ENCODE results near the gene ACTL6B.
A peak's percentile ranks its signal among the peaks of the same experiment; 100 is the strongest.
"Not testable (repeated sequence)": the region's sequence is repeated elsewhere in the genome, so short reads cannot be mapped to it uniquely, and the experiment has no call there.

ACTL6B gene

DNA sequence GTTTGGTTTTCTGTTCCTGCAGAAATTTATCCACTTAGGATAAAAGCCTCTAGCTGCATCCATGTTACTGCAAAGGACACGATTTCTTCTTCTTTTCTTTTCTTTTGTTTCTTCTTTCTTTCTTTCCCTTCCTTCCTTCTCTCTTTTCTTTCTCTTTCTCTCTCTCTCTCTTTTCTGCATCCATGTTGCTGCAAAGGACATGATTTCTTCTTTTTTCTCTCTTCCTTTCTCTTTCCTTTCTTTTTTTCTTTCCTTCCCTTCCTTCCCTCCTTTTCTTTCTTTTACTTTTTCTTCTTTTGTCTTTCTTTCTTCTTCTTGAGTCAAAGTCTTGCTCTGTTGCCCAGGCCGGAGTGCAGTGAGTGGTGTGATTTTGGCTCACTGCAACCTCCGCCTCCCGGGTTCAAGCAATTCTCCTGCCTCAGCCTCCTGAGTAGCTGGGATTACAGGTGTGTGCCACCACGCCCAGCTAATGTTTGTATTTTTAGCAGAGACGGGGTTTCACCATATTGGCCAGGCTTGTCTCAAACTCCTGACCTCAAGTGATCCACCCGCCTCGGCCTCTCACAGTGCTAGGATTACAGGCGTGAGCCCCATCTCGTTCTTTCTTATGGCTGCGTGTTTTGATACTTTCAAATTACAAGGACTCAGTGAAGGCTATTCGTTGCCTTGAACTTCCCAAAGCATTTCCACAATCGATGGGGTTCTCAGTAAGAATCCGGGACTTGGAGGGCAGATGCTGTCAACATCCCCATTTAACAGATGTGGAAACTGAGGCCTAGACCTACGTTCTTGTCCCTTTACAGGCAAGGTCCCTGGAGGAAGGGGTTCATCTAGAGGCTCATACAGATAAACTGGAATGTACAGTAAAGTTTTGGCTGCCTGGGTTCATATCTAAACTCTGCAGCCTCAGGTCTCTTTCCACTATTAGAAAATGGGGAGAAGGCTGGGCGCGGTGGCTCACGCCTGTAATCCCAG is 15.4 kb upstream of the ACTL6B start:
- no peak for DNase-seq (ENCODE audit: low read depth)

DNA sequence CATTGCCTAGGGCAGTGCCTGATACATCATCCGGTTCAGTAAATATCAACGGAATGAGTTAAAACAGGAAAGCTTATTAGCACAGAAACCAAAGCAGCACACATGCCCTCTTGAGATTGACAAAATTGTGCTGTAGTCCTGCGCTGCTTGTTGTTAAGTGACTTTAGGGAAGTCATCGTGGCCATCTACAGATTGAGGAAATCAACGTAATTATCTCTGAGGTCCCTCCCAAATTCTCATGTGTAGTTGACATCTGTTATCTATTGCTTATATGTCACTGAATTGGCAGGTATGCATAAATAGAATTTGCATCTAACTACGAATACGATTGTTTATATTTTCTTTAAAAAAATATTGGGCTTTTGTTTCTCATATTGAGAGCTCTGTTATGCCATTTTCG is 13.8 kb upstream of the ACTL6B start:
- no peak for DNase-seq (ENCODE audit: low read depth)

DNA sequence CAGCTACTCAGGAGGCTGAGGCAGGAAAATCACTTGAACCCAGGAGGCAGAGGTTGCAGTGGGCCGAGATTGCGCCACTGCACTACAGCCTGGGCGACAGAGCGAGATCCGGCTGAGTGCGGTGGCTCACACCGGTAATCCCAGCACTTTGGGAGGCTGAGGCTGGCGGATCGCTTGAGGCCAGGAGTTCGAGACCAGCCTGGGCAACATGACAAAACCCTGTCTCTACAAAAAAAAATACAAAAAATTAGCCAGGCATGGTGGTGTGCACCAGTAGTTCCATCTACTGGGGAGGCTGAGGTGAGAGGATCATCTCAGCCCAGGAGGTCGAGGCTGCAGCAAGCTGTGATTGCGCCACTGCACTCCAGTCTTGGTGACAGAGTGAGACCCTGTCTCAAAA is 12.9 kb upstream of the ACTL6B start:
- not testable (repeated sequence) for DNase-seq (ENCODE audit: low read depth)

DNA sequence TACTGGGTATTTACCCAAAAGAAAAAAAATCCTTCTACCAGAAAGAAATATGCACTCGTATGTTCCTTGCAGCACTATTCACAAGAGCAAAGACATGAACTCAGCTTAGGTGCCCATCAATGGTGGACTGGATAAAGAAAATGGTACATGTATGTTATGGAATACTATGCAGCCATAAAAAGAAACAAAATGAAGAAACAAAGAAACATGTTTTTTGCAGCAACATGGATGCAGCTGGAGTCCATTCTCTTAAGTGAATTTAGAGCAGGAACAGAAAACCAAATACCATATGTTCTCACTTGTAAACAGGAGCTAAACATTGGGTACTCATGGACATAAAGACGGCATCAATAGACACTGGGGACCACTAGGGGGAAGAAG is 11.8 kb upstream of the ACTL6B start:
- DNase-seq (ENCODE audit: low read depth): no peak

DNA sequence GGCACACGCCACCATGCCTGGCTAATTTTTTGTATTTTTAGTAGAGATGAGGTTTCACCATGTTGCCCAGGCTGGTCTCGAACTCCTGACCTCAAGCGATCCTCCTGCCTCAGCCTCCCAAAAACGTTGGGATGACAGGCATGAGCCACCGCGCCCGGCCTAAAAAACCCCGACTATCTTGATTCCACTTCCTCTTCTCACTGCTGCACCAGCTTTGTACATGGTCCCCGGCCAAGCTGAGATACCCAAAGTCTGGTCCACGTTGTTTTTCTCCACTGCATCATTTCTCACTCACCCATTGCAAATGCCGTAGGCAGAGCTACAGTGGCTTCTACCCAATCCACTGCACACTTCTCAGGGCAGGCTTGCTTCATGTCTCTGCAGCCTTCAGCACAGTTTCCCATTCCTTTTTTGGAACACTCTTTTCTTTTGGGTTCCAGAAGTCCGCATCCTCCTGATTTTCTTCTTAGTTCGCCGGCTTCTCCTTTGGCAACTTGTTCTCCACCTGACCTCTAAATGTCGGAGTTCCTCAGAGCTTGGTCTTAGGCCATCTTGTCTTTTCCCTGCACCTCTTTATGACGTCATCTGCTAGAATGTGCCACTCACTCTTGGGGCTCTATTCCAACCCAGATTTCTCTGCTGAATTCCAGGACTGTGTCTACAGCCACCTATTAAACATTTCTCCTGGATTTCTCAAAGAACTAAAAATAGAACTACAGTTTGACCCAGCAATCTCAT is 11.3 kb upstream of the ACTL6B start:
- DNase-seq (ENCODE audit: low read depth): no peak

DNA sequence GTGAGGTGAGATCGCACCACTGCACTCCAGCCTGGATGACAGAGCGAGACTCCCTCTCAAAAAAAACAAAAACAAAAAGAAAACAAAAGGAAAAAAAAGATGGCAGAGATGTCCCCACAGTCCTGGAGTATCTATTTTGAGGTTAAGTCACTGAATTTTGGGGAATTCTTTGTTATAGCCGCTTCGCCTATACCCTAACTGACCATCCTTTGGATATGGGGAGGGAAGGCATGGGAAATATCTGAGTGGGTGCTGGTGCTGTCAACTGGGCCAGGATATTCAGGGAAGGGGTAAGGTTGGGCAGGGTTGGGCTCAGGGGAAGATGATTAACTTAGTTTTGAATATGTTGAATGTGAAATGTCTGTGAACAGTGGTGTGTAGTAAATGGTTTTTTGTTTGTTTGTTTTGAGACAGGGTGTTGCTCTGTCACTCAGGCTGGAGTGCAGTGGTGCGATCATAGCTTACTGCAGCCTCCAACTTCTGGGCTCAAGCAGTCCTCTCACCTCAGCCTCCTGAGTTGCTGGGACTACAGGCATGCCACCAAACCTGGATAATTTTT is 9.0 kb upstream of the ACTL6B start:
- no peak for DNase-seq (ENCODE audit: low read depth)

DNA sequence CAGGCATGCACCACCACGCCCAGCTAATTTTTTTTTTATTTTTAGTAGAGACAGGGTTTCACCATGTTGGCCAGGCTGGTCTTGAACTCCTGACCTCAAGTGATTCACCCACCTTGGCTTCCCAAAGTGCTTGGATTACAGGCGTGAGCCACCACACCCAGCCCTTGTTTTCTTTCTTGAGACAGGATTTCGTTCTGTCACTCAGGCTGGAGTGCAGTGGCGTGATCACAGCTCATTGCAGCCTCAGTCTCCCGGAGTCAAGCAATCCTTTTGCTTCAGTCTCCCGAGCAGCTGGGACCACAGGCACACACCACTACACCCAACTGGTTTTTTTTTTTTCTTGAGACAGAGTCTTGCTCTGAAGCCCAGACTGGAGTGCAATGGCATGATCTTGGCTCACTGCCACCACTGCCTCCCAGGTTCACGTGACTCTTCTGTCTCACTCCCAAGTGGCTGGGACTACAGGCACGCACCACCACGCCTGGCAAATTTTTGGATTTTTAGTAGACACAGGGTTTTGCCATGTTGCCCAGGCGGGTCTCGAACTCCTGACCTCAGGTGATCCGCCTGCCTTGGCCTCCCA is 6.0 kb upstream of the ACTL6B start:
- DNase-seq (ENCODE audit: low read depth): not testable (repeated sequence)

DNA sequence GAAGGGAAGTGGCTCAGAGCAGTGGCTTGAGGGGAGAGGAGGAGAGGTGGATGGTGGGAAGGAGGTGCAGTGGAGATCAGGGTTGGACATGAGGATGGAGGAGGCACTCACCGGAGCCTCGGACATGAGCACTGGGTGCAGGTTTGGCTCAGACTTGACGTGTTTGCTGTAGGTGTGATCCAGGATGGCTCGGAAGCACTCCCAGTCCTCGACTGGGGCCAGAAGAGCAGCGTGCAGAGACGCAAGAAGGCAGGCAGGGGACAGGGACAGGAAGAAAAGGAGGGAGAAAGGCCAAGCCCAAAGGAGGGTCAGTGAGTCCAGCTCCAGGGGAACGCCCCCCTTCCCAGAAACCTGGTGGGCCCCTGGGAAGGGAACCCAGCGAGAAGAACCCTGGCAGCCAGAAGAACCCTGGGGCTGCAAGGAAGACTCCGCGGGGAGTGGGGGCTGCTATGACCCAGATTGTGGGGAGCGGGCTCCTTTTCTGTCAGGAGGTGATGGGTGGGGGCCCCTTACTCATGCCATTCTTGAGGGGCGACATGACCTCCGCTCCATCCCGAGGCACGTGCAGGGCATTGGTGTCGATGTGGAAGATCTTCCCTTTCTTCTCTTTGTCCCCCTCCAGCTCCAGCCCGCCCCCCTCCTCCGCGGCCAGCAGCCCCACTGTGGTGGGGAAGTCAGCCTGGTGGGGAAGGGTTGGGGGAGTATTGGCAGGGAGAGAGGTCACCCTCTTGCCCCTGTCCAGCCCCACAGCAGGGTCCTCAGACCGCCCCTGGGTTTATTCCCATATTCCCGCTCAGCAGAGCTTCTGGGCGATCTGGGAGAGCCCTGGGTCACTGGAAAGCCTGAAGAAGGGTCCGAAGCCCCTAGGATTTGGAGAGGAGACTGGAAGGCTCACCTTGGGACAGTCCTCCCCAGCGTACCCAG is 1.1 kb downstream of the ACTL6B start:
- no peak for DNase-seq (ENCODE audit: low read depth)

DNA sequence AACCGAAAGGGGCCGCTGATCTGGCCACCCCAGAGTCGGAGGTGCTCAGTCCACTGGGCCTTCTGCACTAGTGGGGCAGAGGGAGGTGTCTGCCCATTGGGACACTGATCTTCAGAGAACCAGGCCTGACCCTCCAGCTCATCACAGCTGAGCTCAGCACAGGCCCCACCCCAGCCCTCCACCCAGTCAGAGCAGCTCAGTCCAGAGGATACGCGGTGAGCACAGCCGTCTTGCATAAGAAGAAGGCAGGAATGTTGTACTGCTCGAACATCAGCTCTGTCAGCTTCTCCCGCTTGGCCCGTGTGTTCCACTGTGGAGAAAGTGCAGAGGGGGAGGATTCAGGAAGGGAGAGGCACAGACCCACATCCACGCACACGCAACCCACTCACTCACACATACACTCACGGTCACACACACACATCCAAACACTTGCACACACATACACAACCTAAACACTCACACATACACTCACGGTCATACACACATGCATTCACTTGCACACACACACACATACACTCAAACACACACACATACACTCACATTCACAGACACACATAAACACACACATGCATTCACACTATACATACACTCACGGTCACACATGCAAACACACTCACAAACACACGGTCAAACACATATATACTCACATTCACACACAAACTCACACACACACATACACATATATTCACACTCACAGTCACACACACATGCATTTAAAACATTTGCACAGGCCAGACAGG is 6.3 kb downstream of the ACTL6B start:
- no peak for DNase-seq (ENCODE audit: low read depth)

DNA sequence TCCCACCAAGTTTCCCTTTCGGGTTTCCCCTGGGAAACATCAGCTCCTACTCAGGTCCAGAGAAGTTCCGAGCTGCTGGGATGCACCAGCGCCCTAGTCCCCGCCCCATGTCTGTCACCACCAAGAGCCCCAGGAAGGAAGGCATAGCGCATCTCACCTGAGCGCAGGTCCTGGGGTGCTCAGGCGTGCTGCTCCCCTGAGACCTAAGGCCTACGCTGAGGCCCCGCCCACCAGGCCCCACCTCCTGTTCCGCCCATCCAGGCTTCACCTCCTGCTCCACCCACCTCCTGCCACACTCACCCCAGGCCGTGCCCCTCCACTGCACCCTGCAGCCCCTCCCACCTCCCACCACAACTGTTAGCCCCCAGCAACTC is 13.7 kb downstream of the ACTL6B start:
- no peak for DNase-seq (ENCODE audit: low read depth)

DNA sequence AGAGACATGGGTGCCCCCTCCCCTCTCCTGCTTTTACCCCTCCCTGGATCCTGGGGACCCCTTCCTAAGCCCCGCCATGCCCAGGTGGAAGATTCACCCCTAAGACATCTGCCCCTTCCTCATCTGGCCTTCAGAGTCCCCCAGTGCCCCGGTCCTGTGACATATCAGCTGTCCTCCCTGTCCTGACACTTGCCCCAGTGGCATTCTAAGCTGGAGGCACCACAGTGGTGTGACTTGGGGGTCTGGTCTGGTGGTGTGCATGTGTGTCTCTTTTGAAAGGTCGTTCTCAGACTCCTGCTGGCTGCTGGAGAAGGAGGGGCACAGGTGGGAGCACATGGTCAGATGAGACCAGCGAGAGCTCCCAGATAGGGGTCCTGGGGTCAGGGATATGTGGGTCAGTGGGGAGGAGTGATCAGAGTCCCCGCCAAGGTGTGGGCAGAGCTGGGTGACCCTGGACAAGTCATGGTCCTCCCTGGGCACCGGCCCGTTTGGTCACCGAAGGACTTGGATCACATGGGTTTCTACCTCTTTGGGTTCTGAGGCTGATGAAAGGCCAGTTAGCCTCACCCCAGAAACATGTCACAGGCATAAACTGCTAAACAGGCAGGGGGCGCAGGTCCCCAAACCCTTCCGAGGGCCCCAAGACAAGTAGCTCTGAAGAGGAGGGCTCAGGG is 14.3 kb downstream of the ACTL6B start:
- no peak for DNase-seq (ENCODE audit: low read depth)

DNA sequence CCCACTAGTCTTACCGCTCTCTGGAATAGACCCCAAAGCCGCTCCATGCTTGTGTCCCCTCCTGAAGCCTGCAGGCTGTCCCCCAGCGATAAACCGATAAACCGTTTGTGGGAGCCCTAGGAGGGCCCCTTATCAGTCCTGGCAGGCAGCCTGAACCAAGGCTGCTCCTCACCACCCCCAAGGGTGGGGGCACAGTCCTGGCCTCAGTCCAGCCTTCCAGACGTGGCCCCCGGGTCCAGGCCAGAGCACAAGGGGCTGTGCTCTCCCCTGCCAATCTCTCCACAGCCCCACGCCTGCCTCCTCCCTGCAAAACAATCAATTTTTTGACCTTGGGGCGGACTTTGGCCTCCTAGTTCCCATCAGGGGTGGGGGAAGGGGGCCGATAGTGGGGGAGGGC is 14.8 kb downstream of the ACTL6B start, which contains the start of gene TFR2:
TFR2 (minus strand) TSS at position 90 of the 397 bp plus-strand sequence; CDS start at position 47, 43 bp downstream.
- DNase-seq (ENCODE audit: low read depth): no peak

DNA sequence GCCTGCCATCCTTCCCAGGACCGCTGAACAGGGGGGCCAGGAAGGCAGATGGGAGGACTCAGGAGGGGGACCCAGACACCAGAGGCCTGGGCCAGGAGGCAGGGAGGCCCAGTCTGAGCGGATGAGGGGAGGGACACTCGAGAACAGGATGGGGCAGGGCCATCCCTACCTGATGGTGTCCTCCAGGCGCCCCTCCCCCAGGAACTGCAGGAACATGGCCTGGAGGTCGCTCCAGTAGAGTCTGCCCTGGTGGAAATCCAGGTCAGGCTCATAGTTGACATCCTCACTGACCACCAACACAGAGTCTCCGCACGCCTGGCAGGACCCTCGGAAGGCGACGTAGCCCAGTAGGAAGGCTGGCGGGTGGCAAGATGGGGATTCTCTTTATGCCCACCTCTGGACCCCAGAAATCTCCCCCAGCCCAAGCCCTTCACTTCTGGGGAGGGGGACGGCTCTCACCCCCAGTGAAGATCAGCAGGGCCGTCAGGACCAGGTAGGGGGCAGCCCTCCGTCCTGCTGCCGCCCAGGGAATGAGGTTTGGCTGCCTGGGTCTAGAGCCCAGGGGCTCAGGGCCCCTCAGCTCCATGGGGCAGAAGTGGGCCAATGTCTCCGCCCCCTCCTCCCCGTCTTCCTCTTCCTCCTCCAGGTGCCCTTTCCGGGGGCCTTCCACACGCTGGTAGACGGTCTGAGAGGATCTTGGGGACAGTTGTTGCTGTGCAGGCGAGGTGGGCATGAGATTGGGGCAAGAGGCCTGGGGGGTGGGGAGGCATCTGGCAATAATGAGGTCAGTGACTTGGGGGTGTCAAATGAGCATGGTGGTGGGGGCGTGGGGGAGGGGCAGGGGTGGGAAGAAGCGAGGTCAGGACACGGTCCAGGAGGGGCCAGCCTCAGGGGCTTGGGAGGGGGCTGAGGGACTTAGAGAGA is 15.5 kb downstream of the ACTL6B start:
- DNase-seq (ENCODE audit: low read depth): no peak

DNA sequence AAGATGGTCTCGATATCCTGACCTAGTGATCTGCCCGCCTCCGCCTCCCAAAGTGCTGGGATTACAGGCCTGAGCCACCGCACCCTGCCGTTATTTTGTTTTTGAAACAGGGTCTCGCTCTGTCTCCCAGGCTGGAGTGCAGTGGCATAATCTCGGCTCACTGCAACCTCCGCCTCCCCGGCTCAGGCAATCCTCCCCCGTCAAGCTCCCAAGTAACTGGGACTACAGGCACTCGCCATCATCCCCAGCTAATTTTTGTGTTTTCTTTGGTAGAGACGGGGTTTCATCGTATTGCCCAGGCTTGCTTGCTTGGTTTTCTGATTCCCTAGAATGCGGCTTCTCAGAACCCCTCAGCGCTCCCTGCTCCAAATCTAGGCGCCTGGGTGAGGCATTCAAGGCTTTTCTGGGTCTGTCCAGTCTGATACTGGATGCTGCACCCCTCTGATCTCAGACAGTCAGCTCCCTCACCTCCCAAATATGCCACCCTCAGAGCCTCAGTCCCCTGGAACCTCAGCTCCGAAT is 16.2 kb downstream of the ACTL6B start:
- DNase-seq (ENCODE audit: low read depth): no peak

DNA sequence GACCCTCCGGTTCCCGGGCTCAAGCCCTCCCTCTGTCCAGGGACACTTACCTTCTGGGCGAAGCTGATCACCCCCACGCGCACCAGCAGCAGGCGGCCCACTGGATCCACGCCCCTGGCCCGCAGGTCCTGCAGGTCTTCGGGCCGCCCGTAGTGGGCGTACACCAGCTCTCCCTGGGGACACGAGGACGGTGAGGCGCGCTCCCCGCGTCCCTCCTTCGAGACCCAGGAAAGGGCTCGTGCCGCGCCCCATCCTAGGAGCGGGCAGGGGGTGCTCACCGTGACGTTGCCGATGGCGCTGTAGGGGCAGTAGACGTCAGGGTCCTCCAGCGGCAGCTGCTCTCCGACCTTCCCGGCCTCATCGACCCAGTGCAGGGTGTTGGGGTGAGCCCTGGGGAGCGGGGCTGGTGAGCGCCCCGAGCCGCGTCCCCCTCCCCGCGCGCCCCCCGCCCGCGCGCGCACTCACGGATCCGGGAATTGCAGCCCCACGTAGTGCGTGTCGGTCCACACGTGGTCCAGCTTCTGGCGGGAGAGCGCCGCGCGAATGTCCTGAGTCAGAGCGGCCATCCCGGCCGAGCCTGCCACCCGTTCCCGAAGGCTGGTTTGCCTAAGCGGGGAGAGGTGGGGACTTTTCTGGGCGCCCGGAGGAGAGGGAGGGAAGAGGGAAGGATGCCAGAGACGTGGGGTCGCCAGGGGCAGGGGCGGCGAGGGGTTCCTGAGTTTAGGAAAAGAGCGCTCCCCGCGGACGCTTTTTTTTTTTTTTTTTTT is 23.1 kb downstream of the ACTL6B start:
- peak; percentile 19 for DNase-seq (ENCODE audit: low read depth)

DNA sequence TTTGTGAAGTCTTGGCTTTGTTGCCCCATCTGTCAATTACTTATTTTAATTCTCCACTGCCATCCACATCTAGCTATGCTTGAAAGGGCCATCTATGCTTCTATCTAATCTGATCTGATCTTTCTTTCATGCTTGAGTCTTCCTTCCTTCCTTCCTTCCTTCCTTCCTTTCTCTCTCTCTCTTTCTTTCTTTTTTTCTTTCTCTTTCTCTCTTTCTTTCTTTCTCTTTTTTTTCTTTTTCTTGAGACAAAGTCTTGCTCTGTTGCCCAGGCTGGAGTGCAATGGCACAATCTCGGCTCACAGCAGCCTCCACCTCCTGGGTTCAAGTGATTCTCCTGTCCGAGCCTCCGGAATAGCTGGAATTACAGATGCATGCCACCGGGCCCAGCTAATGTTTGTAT is 26.2 kb downstream of the ACTL6B start:
- DNase-seq (ENCODE audit: low read depth): no peak

DNA sequence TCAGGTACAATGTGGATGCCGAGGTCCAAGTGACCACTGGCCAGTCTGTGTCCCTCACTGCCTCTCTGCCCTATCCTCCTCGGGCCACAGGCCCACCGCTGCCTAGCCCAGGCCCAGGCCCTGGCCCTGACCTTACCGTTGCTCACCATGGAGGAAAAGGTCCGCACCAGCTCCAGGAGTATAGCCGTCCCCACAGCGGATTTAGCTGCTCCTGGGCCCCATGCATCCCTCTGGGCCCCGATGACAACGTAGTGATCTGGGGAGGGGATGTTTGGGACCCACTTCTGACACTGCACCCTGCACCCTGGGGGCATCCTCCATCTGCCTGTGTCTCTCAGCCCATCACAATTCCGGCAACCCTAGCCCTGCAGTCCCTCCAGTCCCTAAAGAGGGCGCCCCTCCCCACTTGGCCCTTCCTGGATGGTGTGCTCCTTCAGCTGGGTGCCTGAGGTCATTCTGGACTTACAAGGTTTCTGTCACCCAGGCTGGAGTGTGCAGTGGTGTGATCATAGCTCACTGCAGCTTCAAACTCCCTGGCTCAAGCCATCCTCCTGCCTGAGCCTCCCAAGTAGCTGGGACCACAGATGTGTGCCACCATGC is 27.0 kb downstream of the ACTL6B start:
- no peak for DNase-seq (ENCODE audit: low read depth)

DNA sequence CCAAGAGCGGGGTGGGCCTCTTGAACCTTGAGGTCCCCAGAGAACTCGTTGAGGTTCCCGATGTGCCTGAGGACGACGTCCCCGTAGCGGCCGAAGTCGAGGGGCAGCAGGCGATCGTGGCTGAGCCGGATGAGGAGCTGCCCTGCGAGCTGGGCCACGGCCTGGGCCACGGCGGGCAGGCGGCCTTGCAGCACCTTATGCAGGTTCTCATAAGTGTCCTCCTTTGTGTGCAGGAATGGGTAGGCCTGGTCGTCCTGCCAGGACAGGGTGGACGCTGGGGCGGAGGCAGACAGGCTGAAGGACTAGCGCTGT is 29.1 kb downstream of the ACTL6B start:
- DNase-seq (ENCODE audit: low read depth): no peak

Measured in HS-27A (cell line).